ENCODE data around the gene CACNB4. TPM values are rescaled to one million over a fixed set of nuclear protein-coding genes. Genes with fewer than 3 reads are reported as not detected.

The CACNB4 gene
- total RNA-seq, 1 donor from 2014 or later, result 7.8 TPM

DNA sequence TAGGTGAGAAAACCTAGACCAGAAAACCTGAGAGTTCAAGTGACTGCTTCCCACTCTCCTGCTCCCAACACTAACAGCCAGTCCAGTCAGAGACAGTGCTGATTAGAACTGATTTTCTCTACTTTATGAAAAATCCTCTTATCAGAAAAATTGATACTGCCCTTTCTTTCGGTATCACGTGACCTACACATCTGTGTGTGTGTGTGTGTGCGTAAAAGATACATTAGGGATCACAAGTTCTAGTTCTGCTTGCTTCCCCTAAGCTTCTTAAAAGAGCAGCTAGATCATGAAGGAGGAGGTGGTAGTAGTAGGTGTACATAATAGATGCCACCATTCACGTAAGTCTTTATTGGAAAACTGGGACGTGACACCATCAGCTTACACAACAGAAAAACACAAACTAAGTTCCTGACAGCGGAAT lies 272.1 kb downstream of the CACNB4 start:
- Histone ChIP-seq H3K4me3 (ENCODE audit: low read length in 3 of 3) (peak overlapping the region; percentile 85 to 96 (median 91)), H3K4me1 (ENCODE audit: control insufficient read depth in 3 of 3, insufficient read depth in 3 of 3, low read length in 3 of 3) (peaks cover 16 to 36% (median 30%) of the 10 kb centered on the region in 3 donors), H3K9me3 (ENCODE audit: control insufficient read depth in 3 of 3, low read length in 3 of 3) (no peaks in the 10 kb centered on the region), H3K36me3 (ENCODE audit: control insufficient read depth in 3 of 3, insufficient read depth in 3 of 3, low read length in 3 of 3) (no peaks in the 10 kb centered on the region), H3K27ac (ENCODE audit: low read depth, low read length) (peak overlapping the region; percentile 87), H3K27me3 (ENCODE audit: control insufficient read depth in 3 of 3, insufficient read depth in 3 of 3, low read length in 3 of 3) (no peaks in the 10 kb centered on the region), H3K9ac (ENCODE audit: low read depth in 1 of 3, low read length in 3 of 3) (peak overlapping the region; percentile 87 to 90 (median 89))

DNA sequence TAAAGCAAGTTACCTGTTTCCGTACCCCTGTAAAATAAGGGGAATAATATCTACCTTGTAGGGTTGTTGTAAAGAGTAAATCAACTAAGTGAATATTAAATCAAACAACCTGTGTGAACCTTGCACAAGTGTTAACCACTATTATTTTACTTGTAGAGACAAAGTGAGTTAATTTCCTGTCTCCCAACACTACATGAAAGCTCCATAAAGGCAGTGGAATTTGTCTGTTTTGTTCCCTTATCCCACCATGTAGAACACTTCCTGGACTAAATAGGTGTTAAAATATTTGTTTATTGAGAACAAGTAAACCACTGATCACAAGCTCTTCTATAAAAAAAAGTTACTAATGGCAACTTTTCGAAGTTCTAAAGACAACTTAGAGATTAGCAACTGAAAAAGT lies 274.0 kb downstream of the CACNB4 start:
- Histone ChIP-seq H3K9ac (ENCODE audit: low read depth in 1 of 3, low read length in 3 of 3) (no peak overlapping the region), H3K36me3 (ENCODE audit: control insufficient read depth in 3 of 3, insufficient read depth in 3 of 3, low read length in 3 of 3) (peaks cover 0 to 2% (median 0%) of the 10 kb centered on the region in 3 donors), H3K27me3 (ENCODE audit: control insufficient read depth in 3 of 3, insufficient read depth in 3 of 3, low read length in 3 of 3) (no peaks in the 10 kb centered on the region), H3K4me1 (ENCODE audit: control insufficient read depth in 3 of 3, insufficient read depth in 3 of 3, low read length in 3 of 3) (peaks cover 16 to 36% (median 30%) of the 10 kb centered on the region in 3 donors), H3K9me3 (ENCODE audit: control insufficient read depth in 3 of 3, low read length in 3 of 3) (no peaks in the 10 kb centered on the region), H3K27ac (ENCODE audit: low read depth, low read length) (no peak overlapping the region), H3K4me3 (ENCODE audit: low read length in 3 of 3) (no peak overlapping the region)

DNA sequence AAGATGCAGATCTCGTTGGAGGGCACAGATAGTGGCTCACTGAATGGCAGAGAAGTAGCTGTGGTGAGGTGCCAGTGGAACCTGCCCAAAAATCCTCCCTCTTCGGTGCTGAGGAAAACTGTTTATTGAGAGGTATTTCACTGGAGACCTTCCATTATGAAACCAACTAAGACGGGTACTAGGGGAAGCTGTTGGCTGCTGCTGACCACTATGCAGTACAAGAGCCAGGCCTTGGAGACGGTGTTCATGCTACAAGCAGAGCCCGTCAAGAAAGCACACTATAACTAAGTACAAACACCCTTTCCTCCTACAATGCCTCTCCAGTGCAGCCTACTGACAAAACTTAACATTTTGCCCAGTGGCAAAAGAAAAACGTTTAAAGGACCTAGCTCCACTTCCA lies 275.2 kb downstream of the CACNB4 start:
- Histone ChIP-seq H3K4me3 (ENCODE audit: low read length in 3 of 3) (peak overlapping the region; percentile 6 to 34 (median 18)), H3K4me1 (ENCODE audit: control insufficient read depth in 3 of 3, insufficient read depth in 3 of 3, low read length in 3 of 3) (peaks cover 16 to 32% (median 26%) of the 10 kb centered on the region in 3 donors), H3K27ac (ENCODE audit: low read depth, low read length) (no peak overlapping the region), H3K9me3 (ENCODE audit: control insufficient read depth in 3 of 3, low read length in 3 of 3) (no peaks in the 10 kb centered on the region), H3K36me3 (ENCODE audit: control insufficient read depth in 3 of 3, insufficient read depth in 3 of 3, low read length in 3 of 3) (peaks cover 0 to 2% (median 0%) of the 10 kb centered on the region in 3 donors), H3K9ac (ENCODE audit: low read depth in 1 of 3, low read length in 3 of 3) (peak overlapping the region; percentile 1 to 57 (median 20)), H3K27me3 (ENCODE audit: control insufficient read depth in 3 of 3, insufficient read depth in 3 of 3, low read length in 3 of 3) (no peaks in the 10 kb centered on the region)

DNA sequence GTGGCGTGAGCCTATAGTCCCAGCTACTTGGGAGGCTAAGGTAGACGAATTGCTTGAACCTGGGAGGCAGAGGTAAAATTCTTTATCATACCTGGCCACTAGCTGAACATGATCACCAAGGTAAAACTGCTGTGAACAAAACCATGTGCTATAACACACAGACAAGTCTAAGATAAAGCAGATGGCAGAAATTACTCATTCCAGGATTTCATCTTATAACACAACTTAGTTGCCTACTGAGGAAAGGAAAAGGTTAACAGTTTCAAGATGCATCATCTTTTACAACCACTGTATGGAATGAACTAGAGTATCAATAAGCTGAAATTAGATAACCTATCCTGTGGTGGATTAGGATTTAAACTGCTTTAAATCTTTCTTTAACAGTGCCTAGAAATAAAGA lies 278.9 kb downstream of the CACNB4 start:
- H3K9me3 ChIP-seq (ENCODE audit: control insufficient read depth in 3 of 3, low read length in 3 of 3), result no peaks in the 10 kb centered on the region
- H3K4me3 ChIP-seq (ENCODE audit: low read length in 3 of 3), result no peak overlapping the region
- H3K9ac ChIP-seq (ENCODE audit: low read depth in 1 of 3, low read length in 3 of 3), result no peak overlapping the region
- peaks cover 6 to 18% (median 8%) of the 10 kb centered on the region in 3 donors for H3K4me1 ChIP-seq (ENCODE audit: control insufficient read depth in 3 of 3, insufficient read depth in 3 of 3, low read length in 3 of 3)
- H3K36me3 ChIP-seq (ENCODE audit: control insufficient read depth in 3 of 3, insufficient read depth in 3 of 3, low read length in 3 of 3), result peaks cover 0 to 2% (median 0%) of the 10 kb centered on the region in 3 donors
- no peaks in the 10 kb centered on the region for H3K27me3 ChIP-seq (ENCODE audit: control insufficient read depth in 3 of 3, insufficient read depth in 3 of 3, low read length in 3 of 3)
- H3K27ac ChIP-seq (ENCODE audit: low read depth, low read length), result no peak overlapping the region

DNA sequence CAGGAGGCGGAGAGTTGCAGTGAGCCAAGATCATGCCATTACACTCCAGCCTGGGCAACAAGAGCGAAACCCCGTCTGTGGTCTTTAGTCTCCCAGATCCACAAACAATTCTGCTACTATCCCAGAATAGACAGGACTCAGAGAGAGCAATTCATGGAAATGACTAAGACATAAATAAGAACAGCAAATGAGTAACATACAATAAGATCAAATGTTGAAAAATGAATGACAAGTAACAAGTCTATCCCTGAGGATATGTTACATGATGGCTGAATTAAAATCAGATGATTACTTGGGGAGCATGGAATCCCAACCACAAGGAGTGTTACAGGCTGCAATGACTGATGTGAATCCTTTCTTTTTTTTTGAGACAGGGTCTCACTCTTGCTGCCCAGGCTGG lies 280.9 kb downstream of the CACNB4 start:
- no peaks in the 10 kb centered on the region for H3K27me3 ChIP-seq (ENCODE audit: control insufficient read depth in 3 of 3, insufficient read depth in 3 of 3, low read length in 3 of 3)
- H3K9me3 ChIP-seq (ENCODE audit: control insufficient read depth in 3 of 3, low read length in 3 of 3), result no peaks in the 10 kb centered on the region
- peaks cover 0 to 12% (median 9%) of the 10 kb centered on the region in 3 donors for H3K36me3 ChIP-seq (ENCODE audit: control insufficient read depth in 3 of 3, insufficient read depth in 3 of 3, low read length in 3 of 3)
- no peak overlapping the region for H3K4me3 ChIP-seq (ENCODE audit: low read length in 3 of 3)
- H3K27ac ChIP-seq (ENCODE audit: low read depth, low read length), result no peak overlapping the region
- peaks cover 0 to 10% (median 0%) of the 10 kb centered on the region in 3 donors for H3K4me1 ChIP-seq (ENCODE audit: control insufficient read depth in 3 of 3, insufficient read depth in 3 of 3, low read length in 3 of 3)
- no peak overlapping the region for H3K9ac ChIP-seq (ENCODE audit: low read depth in 1 of 3, low read length in 3 of 3)

DNA sequence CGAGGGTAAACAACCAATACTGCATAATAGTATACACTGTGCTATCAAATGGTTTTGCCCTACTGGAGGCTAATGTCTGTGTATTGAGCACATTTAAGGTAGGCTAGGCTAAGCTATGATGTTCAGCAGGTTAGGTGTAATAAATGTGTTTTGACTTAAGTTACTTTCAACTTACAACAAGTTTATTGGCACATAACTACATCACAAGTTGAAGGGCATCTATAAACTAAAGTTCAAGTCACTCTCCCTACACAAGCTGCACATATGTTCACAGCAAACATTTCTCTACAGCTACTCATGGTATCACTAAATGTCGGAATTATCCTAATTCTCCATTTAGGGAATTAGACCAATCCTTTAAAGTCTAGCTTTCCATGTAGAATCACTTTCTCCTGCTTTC lies 282.0 kb downstream of the CACNB4 start:
- no peaks in the 10 kb centered on the region for H3K9me3 ChIP-seq (ENCODE audit: control insufficient read depth in 3 of 3, low read length in 3 of 3)
- H3K27ac ChIP-seq (ENCODE audit: low read depth, low read length), result no peak overlapping the region
- H3K4me1 ChIP-seq (ENCODE audit: control insufficient read depth in 3 of 3, insufficient read depth in 3 of 3, low read length in 3 of 3), result peaks cover 0 to 10% (median 0%) of the 10 kb centered on the region in 3 donors
- peaks cover 2 to 16% (median 14%) of the 10 kb centered on the region in 3 donors for H3K36me3 ChIP-seq (ENCODE audit: control insufficient read depth in 3 of 3, insufficient read depth in 3 of 3, low read length in 3 of 3)
- no peak overlapping the region for H3K9ac ChIP-seq (ENCODE audit: low read depth in 1 of 3, low read length in 3 of 3)
- H3K4me3 ChIP-seq (ENCODE audit: low read length in 3 of 3), result no peak overlapping the region
- no peaks in the 10 kb centered on the region for H3K27me3 ChIP-seq (ENCODE audit: control insufficient read depth in 3 of 3, insufficient read depth in 3 of 3, low read length in 3 of 3)

DNA sequence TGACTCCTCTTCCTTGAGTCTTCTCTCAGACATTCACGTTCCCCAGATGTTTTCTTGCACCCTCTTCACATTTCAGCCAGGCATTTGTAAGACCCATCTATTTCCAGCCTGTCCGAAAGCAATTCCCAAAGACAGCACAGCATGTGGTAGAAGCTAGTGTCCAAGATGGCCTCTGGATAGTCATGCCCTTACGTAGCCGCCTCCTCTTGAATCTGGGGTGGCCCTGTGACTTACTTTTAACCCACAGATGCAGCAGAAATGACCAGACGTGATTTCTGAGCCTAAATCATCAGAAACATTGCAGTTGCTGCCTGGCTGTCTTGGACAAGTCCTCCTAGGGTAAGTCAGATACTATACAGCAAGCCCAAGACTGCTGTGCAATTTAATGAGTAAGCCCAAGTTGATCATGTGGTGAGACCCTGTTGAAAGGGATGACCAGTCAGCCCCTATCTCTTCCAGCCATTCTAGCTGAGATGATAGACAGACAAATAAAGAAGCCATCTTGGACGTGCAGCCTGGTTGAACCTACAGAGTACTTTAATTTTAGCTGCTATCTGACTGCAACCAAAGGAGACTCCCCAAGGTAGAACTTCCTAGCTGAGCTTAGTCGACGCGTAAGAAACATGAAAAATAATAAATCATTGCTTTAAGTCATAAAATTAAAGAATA lies 282.9 kb downstream of the CACNB4 start:
- peaks cover 2 to 20% (median 14%) of the 10 kb centered on the region in 3 donors for H3K36me3 ChIP-seq (ENCODE audit: control insufficient read depth in 3 of 3, insufficient read depth in 3 of 3, low read length in 3 of 3)
- H3K4me3 ChIP-seq (ENCODE audit: low read length in 3 of 3), result no peak overlapping the region
- no peaks in the 10 kb centered on the region for H3K27me3 ChIP-seq (ENCODE audit: control insufficient read depth in 3 of 3, insufficient read depth in 3 of 3, low read length in 3 of 3)
- no peaks in the 10 kb centered on the region for H3K9me3 ChIP-seq (ENCODE audit: control insufficient read depth in 3 of 3, low read length in 3 of 3)
- no peak overlapping the region for H3K9ac ChIP-seq (ENCODE audit: low read depth in 1 of 3, low read length in 3 of 3)
- H3K4me1 ChIP-seq (ENCODE audit: control insufficient read depth in 3 of 3, insufficient read depth in 3 of 3, low read length in 3 of 3), result peaks cover 0 to 10% (median 0%) of the 10 kb centered on the region in 3 donors
- H3K27ac ChIP-seq (ENCODE audit: low read depth, low read length), result no peak overlapping the region

DNA sequence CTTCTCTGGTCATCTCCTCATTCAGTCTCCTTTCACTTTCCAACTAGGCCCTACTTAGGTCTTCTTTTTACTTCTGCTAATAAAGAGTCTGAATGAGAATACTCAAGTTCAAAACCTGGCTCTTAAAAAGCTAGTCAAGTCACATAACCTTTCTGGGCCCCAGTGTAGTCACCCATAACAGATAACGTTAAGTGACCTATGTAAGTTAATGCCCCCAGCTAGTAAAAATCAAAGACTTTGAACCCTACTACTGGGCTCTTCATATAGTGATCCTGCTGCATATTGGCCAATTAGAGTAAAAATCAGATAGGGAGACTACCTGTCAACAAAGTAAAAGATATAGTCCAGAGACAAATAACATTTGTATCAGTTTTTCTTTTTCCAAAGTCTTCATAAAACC lies 288.4 kb downstream of the CACNB4 start:
- Histone ChIP-seq H3K36me3 (ENCODE audit: control insufficient read depth in 3 of 3, insufficient read depth in 3 of 3, low read length in 3 of 3) (peaks cover 2 to 34% (median 27%) of the 10 kb centered on the region in 3 donors), H3K27ac (ENCODE audit: low read depth, low read length) (no peak overlapping the region), H3K4me3 (ENCODE audit: low read length in 3 of 3) (no peak overlapping the region)

DNA sequence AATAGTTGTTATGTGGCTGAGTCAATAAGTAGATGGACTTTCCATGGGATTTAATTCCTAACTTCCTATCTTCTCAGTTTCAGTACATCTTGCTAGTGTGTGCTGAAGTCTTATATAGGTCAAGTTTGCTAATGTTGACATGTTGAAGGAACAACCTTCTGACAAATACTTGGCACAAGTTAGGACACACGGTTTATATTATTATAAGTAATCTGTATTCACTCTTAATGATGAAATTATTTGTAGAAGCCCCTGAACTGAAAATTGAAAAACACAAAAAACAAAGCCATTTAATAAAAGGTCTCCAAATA lies 289.8 kb downstream of the CACNB4 start:
- peaks cover 2 to 30% (median 27%) of the 10 kb centered on the region in 3 donors for H3K36me3 ChIP-seq (ENCODE audit: control insufficient read depth in 3 of 3, insufficient read depth in 3 of 3, low read length in 3 of 3)
- no peaks in the 10 kb centered on the region for H3K9me3 ChIP-seq (ENCODE audit: control insufficient read depth in 3 of 3, low read length in 3 of 3)
- no peaks in the 10 kb centered on the region for H3K27me3 ChIP-seq (ENCODE audit: control insufficient read depth in 3 of 3, insufficient read depth in 3 of 3, low read length in 3 of 3)
- H3K9ac ChIP-seq (ENCODE audit: low read depth in 1 of 3, low read length in 3 of 3), result no peak overlapping the region
- no peak overlapping the region for H3K4me3 ChIP-seq (ENCODE audit: low read length in 3 of 3)
- H3K27ac ChIP-seq (ENCODE audit: low read depth, low read length), result no peak overlapping the region
- H3K4me1 ChIP-seq (ENCODE audit: control insufficient read depth in 3 of 3, insufficient read depth in 3 of 3, low read length in 3 of 3), result peaks cover 0 to 6% (median 0%) of the 10 kb centered on the region in 3 donors

More for the DNA sequence above, 288.4 kb downstream of the CACNB4 start:
- H3K9ac ChIP-seq (ENCODE audit: low read depth in 1 of 3, low read length in 3 of 3), result no peak overlapping the region
- H3K27me3 ChIP-seq (ENCODE audit: control insufficient read depth in 3 of 3, insufficient read depth in 3 of 3, low read length in 3 of 3), result no peaks in the 10 kb centered on the region
- H3K4me1 ChIP-seq (ENCODE audit: control insufficient read depth in 3 of 3, insufficient read depth in 3 of 3, low read length in 3 of 3), result peaks cover 0 to 6% (median 0%) of the 10 kb centered on the region in 3 donors
- H3K9me3 ChIP-seq (ENCODE audit: control insufficient read depth in 3 of 3, low read length in 3 of 3), result no peaks in the 10 kb centered on the region

DNA sequence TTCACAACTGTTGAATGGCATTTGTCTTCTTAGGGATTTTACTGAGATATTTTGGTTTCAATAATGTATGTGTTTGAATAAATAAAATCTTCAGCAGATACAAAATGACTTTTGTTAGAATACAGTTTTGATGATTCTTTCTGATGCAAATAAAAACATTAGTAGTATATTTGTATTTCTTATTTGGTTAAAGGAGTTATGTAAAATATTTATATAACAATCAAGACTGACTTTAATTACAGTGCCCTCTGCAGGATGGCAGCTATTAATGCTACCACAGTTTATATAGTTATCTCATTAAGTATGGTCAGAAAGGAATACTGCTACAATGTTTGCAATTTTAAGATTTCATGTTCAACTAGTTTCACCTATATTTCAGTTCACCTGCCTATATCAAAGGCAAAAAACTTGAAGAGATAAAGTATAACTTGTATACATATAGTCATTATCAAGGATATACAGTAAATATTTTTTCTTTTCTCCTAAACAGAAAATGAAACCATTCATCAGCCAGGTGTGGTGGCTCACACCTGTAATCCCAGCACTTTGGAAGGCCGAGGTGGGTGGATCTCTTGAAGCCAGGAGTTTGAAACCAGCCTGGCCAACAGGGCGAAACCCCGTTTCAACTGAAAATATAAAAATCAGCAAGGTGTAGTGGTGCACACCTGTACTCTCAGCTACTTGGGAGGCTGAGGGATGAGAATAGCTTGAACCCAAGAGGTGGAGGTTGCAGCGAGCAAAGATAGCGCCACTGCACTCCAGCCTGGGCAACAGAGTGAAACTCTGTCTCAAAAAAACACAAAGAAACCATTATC lies 290.4 kb downstream of the CACNB4 start:
- Histone ChIP-seq H3K9me3 (ENCODE audit: control insufficient read depth in 3 of 3, low read length in 3 of 3) (no peaks in the 10 kb centered on the region), H3K9ac (ENCODE audit: low read depth in 1 of 3, low read length in 3 of 3) (peak overlapping the region in 1 of 3 donors; percentile 4), H3K4me3 (ENCODE audit: low read length in 3 of 3) (no peak overlapping the region), H3K4me1 (ENCODE audit: control insufficient read depth in 3 of 3, insufficient read depth in 3 of 3, low read length in 3 of 3) (peaks cover 0 to 6% (median 0%) of the 10 kb centered on the region in 3 donors), H3K27me3 (ENCODE audit: control insufficient read depth in 3 of 3, insufficient read depth in 3 of 3, low read length in 3 of 3) (no peaks in the 10 kb centered on the region), H3K36me3 (ENCODE audit: control insufficient read depth in 3 of 3, insufficient read depth in 3 of 3, low read length in 3 of 3) (peaks cover 2 to 30% (median 24%) of the 10 kb centered on the region in 3 donors), H3K27ac (ENCODE audit: low read depth, low read length) (no peak overlapping the region)

Measured in skeletal muscle tissue (tissue), 4 donors.